Body of pancreas (tissue), 4 donors: ENCODE results near the gene FAM20C. TPM values are rescaled to one million over a fixed set of nuclear protein-coding genes. Genes with fewer than 3 reads are reported as not detected.

Experiments used
- ATAC-seq: fragments of 150-250 bp; one replicate; pipeline ENCODE4 v1.9.1; 2016
- DNase-seq, 4 donors: peaks; one replicate each; pipeline ENCODE4 v3.0.0-alpha.2; 2019
- H3K27ac ChIP-seq, 4 donors: fragments of 200-600 bp; sonication (generic); 1 replicate in 3 of 4; 2 replicates in 1 of 4; pipeline versions ENCODE4 v1.5.1 to v1.6.1; 2016 to 2019; ENCODE audit warnings: mild to moderate bottlenecking in 1 of 4, mixed read lengths in 1 of 4, moderate library complexity in 1 of 4
- H3K27me3 ChIP-seq, 2 donors: fragments of 200-600 bp; sonication (generic); one replicate each; pipeline ENCODE4 v1.6.0; 2016; ENCODE audit warnings: mild to moderate bottlenecking in 1 of 2
- H3K36me3 ChIP-seq, 2 donors: fragments of 200-600 bp; sonication (generic); replicated peaks in 1 of 2; 2 replicates each; pipeline ENCODE4 v1.5.1; 2016; ENCODE audit warnings: low read depth in 2 of 2; ENCODE audit not compliant: insufficient read depth in 1 of 2
- H3K4me1 ChIP-seq: fragments of 200-600 bp; sonication (generic); one replicate; pipeline ENCODE4 v1.6.0; 2016
- H3K4me3 ChIP-seq, 2 donors: fragments of 200-600 bp; sonication (generic); 1 replicate in 1 of 2; 2 replicates in 1 of 2; pipeline ENCODE4 v1.5.1; 2016 to 2019
- H3K9me3 ChIP-seq, 3 donors: fragments of 200-600 bp; sonication (generic); 1 replicate in 2 of 3; 2 replicates in 1 of 3; pipeline ENCODE4 v1.5.1; 2016
- CTCF ChIP-seq, 7 experiments: fragments of 450-650 bp in 4 of 7; fragments of 200-600 bp in 3 of 7; sonication (generic) in 3 of 7; IDR thresholded peaks; one replicate each; pipeline ENCODE4 v1.5.1; 2016 to 2019; ENCODE audit warnings: antibody characterized with exemption in 7 of 7
- POLR2A ChIP-seq, 3 donors: fragments of 450-650 bp; IDR thresholded peaks; one replicate each; pipeline ENCODE4 v1.6.1; 2016; ENCODE audit warnings: antibody characterized with exemption in 3 of 3, mild to moderate bottlenecking in 2 of 3
- WGBS, 2 donors: methylation state at CpG; one replicate each; pipeline ENCODE4 v1.1.5; 2017; 5-methylcytosine and 5-hydroxymethylcytosine counted together
- intact Hi-C: fragments of 100-400 bp; cut with DNase I; formaldehyde crosslinking; loops from one replicate; pipeline ENCODE4 v1.15.1; 2023
- total RNA-seq, 2 donors: library from RNA; depleted of rRNA; stranded (reverse); fragments of >200 nt; gene quantifications; one replicate each; pipeline ENCODE4 v1.1.0, GENCODE V29; 2016

Gene FAM20C
- total RNA-seq, 2 donors from 2014 or later: 12.7 to 26.0 TPM

GRCh38 chr7:292226-292625 is 99.9 kb downstream of the FAM20C start:
- H3K27me3 ChIP-seq: peaks cover 0 to 36% of the 10 kb centered on the region in 2 donors
- no peak for DNase-seq
- H3K36me3 ChIP-seq: no peaks in the 10 kb centered on the region
- no peak for TF ChIP-seq CTCF (IDR thresholded peaks at IDR 0.05)
- ATAC-seq: no peak
- H3K27ac ChIP-seq: no peak overlapping the region
- no peaks in the 10 kb centered on the region for H3K9me3 ChIP-seq
- WGBS, 2 donors: 54 to 57% methylated on average over 7 of the region's 7 CpGs
- intact Hi-C loops: loop anchor here (10.0 kb wide), 1 partner anchor 63 kb away; no protein-coding TSS in a partner anchor
- H3K4me1 ChIP-seq: peaks cover 15% of the 10 kb centered on the region
- no peak overlapping the region for H3K4me3 ChIP-seq

GRCh38 chr7:292826-293225 is 100.5 kb downstream of the FAM20C start:
- intact Hi-C loops: loop anchor here (10.0 kb wide), 1 partner anchor 62 kb away; no protein-coding TSS in a partner anchor
- Histone ChIP-seq H3K36me3 (no peaks in the 10 kb centered on the region), H3K4me1 (peaks cover 15% of the 10 kb centered on the region), H3K9me3 (no peaks in the 10 kb centered on the region), H3K27ac (no peak overlapping the region), H3K4me3 (no peak overlapping the region), H3K27me3 (peaks cover 0 to 36% of the 10 kb centered on the region in 2 donors)
- TF ChIP-seq CTCF (IDR thresholded peaks at IDR 0.05) (no peak), POLR2A (IDR thresholded peaks at IDR 0.05) (no peak)
- ATAC-seq (no peak), DNase-seq (no peak)
- WGBS, 2 donors: 74 to 75% methylated on average over 11 to 15 of the region's 15 CpGs

DNA sequence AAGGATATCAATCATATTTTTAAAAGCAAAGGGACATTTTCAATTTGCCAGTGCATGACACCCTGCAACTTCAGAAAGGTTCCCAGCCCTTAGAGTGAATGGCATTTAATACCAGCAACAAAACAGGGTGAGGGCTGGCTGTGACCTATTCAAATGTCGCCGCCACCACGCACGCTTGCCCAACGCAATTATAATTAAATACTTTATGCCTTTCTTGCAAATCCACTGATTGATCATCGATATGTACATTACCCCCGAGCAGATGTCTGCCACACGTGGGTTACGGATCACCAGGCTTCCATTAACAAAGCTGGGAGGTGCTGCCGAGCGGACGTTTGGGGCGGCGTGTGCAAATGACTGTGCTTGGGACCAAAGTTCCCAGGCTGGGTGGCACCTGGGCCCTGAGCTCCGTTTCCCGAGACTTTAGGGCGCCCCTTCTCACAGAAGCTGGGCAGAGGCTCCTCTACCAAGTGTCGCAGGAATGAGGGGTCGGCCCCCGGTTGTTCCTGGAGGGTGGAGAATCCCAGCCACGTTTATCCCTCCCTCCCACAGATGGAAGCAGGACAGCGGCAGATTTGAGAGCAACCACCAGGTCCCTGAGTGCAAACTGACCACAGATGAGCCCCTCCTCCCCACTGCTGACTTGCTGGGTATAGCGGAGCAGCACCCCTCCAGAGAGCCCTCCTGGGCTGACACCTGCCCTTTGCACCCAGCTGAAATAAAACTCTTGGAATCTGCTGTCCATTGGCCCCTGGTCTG is 101.5 kb downstream of the FAM20C start:
- peaks cover 15% of the 10 kb centered on the region for H3K4me1 ChIP-seq
- TF ChIP-seq CTCF (IDR thresholded peaks at IDR 0.05) (no peak), POLR2A (IDR thresholded peaks at IDR 0.05) (no peak)
- intact Hi-C loops: loop anchor here (10.0 kb wide), 1 partner anchor 61 kb away; no protein-coding TSS in a partner anchor
- peaks cover 0 to 32% of the 10 kb centered on the region in 2 donors for H3K27me3 ChIP-seq
- ATAC-seq (no peak), DNase-seq (no peak)
- H3K4me3 ChIP-seq: no peak overlapping the region
- no peak overlapping the region for H3K27ac ChIP-seq
- H3K36me3 ChIP-seq: no peaks in the 10 kb centered on the region
- H3K9me3 ChIP-seq: no peaks in the 10 kb centered on the region
- WGBS, 2 donors: 48 to 59% methylated on average over 10 to 23 of the region's 23 CpGs

GRCh38 chr7:294440-295154 is 102.2 kb downstream of the FAM20C start:
- TF ChIP-seq CTCF (IDR thresholded peaks at IDR 0.05) (no peak), POLR2A (IDR thresholded peaks at IDR 0.05) (no peak)
- H3K9me3 ChIP-seq: no peaks in the 10 kb centered on the region
- no peak for DNase-seq
- intact Hi-C loops: loop anchor here (10.0 kb wide), 1 partner anchor 60 kb away; no protein-coding TSS in a partner anchor
- no peak overlapping the region for H3K27ac ChIP-seq
- no peak for ATAC-seq
- H3K36me3 ChIP-seq: no peaks in the 10 kb centered on the region
- WGBS, 2 donors: 74 to 75% methylated on average over 23 to 24 of the region's 25 CpGs
- no peak overlapping the region for H3K4me3 ChIP-seq
- peaks cover 0 to 27% of the 10 kb centered on the region in 2 donors for H3K27me3 ChIP-seq
- H3K4me1 ChIP-seq: peaks cover 13% of the 10 kb centered on the region
